ENCODE data around the gene TMEM63A. TPM values are rescaled to one million over a fixed set of nuclear protein-coding genes. Genes with fewer than 3 reads are reported as not detected.
"Not testable (repeated sequence)": the region's sequence is repeated elsewhere in the genome, so short reads cannot be mapped to it uniquely, and the experiment has no call there.

TMEM63A gene
- polyA plus RNA-seq, 1 donor (not counting 4 experiments of a cell fraction or from before 2014, with no cell fraction given): 16.5 TPM

GRCh38 chr1:225806249-225806648, 75.9 kb downstream of the TMEM63A start:
- FAIRE-seq: no peak
- H3K27ac ChIP-seq (ENCODE audit: control insufficient read depth, insufficient read depth, low read length): no peak overlapping the region

GRCh38 chr1:225801146-225801545, 81.0 kb downstream of the TMEM63A start:
- H3K4me1 ChIP-seq (ENCODE audit: control insufficient read depth, extremely low read depth, insufficient read depth, low read length); H3K9me3 ChIP-seq (ENCODE audit: control insufficient read depth, low read depth, low read length); FAIRE-seq; H2AFZ ChIP-seq (ENCODE audit: control insufficient read depth, low read length); H3K36me3 ChIP-seq (ENCODE audit: control insufficient read depth in 2 of 2, extremely low read depth in 1 of 2, insufficient read depth in 2 of 2, low read length in 2 of 2); H3K4me2 ChIP-seq (ENCODE audit: control insufficient read depth, extremely low read depth, insufficient read depth, low read depth, low read length); H3K27me3 ChIP-seq (ENCODE audit: control insufficient read depth, extremely low read depth, insufficient read depth, low read length); H4K20me1 ChIP-seq (ENCODE audit: control insufficient read depth, extremely low read depth, insufficient read depth, low read length); dilution Hi-C loops (cut with MboI; ENCODE audit: extremely low pct_ligation_motif_present, low sequenced_read_pairs); DNase-seq (ENCODE audit: low read depth, low spot score); H3K27ac ChIP-seq (ENCODE audit: control insufficient read depth, insufficient read depth, low read length); H3K9ac ChIP-seq (ENCODE audit: control insufficient read depth, extremely low read depth, insufficient read depth, low read length); H3K9me1 ChIP-seq (ENCODE audit: control insufficient read depth, extremely low read depth, insufficient read depth, low read length); H3K79me2 ChIP-seq (ENCODE audit: control insufficient read depth, insufficient read depth, low read length); H3K4me3 ChIP-seq (ENCODE audit: control insufficient read depth in 2 of 3, extremely low read depth in 1 of 3, insufficient read depth in 2 of 3, low read depth in 1 of 3, low read length in 3 of 3): not testable (repeated sequence)

More at GRCh38 chr1:225806249-225806648, 75.9 kb downstream of the TMEM63A start:
- Histone ChIP-seq H3K36me3 (ENCODE audit: control insufficient read depth in 2 of 2, extremely low read depth in 1 of 2, insufficient read depth in 2 of 2, low read length in 2 of 2) (no peaks in the 10 kb centered on the region), H3K4me3 (ENCODE audit: control insufficient read depth in 2 of 3, extremely low read depth in 1 of 3, insufficient read depth in 2 of 3, low read depth in 1 of 3, low read length in 3 of 3) (no peak overlapping the region), H3K4me2 (ENCODE audit: control insufficient read depth, extremely low read depth, insufficient read depth, low read depth, low read length) (no peak overlapping the region), H3K9me3 (ENCODE audit: control insufficient read depth, low read depth, low read length) (no peaks in the 10 kb centered on the region), H4K20me1 (ENCODE audit: control insufficient read depth, extremely low read depth, insufficient read depth, low read length) (no peaks in the 10 kb centered on the region), H2AFZ (ENCODE audit: control insufficient read depth, low read length) (no peak overlapping the region), H3K79me2 (ENCODE audit: control insufficient read depth, insufficient read depth, low read length) (no peaks in the 10 kb centered on the region), H3K9ac (ENCODE audit: control insufficient read depth, extremely low read depth, insufficient read depth, low read length) (no peak overlapping the region), H3K9me1 (ENCODE audit: control insufficient read depth, extremely low read depth, insufficient read depth, low read length) (no peaks in the 10 kb centered on the region), H3K27me3 (ENCODE audit: control insufficient read depth, extremely low read depth, insufficient read depth, low read length) (no peaks in the 10 kb centered on the region), H3K4me1 (ENCODE audit: control insufficient read depth, extremely low read depth, insufficient read depth, low read length) (no peaks in the 10 kb centered on the region)
- dilution Hi-C loops (cut with MboI; ENCODE audit: extremely low pct_ligation_motif_present, low sequenced_read_pairs): no loop called here
- TF ChIP-seq CTCF (optimal IDR thresholded peaks at IDR 0.05 in 1 of 3, IDR thresholded peaks at IDR 0.05 in 1 of 3, conservative IDR thresholded peaks at IDR 0.05 in 1 of 3; ENCODE audit: extremely low read depth in 1 of 3, insufficient read depth in 2 of 3, low read length in 3 of 3): no peak
- no peak for DNase-seq (ENCODE audit: low read depth, low spot score)

GRCh38 chr1:225796097-225796496, 86.1 kb downstream of the TMEM63A start:
- H3K36me3 ChIP-seq (ENCODE audit: control insufficient read depth in 2 of 2, extremely low read depth in 1 of 2, insufficient read depth in 2 of 2, low read length in 2 of 2); H3K9ac ChIP-seq (ENCODE audit: control insufficient read depth, extremely low read depth, insufficient read depth, low read length); H3K4me3 ChIP-seq (ENCODE audit: control insufficient read depth in 2 of 3, extremely low read depth in 1 of 3, insufficient read depth in 2 of 3, low read depth in 1 of 3, low read length in 3 of 3); dilution Hi-C loops (cut with MboI; ENCODE audit: extremely low pct_ligation_motif_present, low sequenced_read_pairs); H3K4me2 ChIP-seq (ENCODE audit: control insufficient read depth, extremely low read depth, insufficient read depth, low read depth, low read length); DNase-seq (ENCODE audit: low read depth, low spot score); H3K79me2 ChIP-seq (ENCODE audit: control insufficient read depth, insufficient read depth, low read length); H3K9me3 ChIP-seq (ENCODE audit: control insufficient read depth, low read depth, low read length); FAIRE-seq; H3K27me3 ChIP-seq (ENCODE audit: control insufficient read depth, extremely low read depth, insufficient read depth, low read length); H4K20me1 ChIP-seq (ENCODE audit: control insufficient read depth, extremely low read depth, insufficient read depth, low read length); H3K9me1 ChIP-seq (ENCODE audit: control insufficient read depth, extremely low read depth, insufficient read depth, low read length); H3K27ac ChIP-seq (ENCODE audit: control insufficient read depth, insufficient read depth, low read length); H2AFZ ChIP-seq (ENCODE audit: control insufficient read depth, low read length); H3K4me1 ChIP-seq (ENCODE audit: control insufficient read depth, extremely low read depth, insufficient read depth, low read length): not testable (repeated sequence)

Other genes with a start within 250 kb of the TMEM63A start
- 50.2 to 63.8 TPM (median 61.0 TPM) in 3 replicates for gene ENAH, start 229.3 kb downstream of the TMEM63A start, polyA plus RNA-seq
- 220 to 441 TPM (median 254 TPM) in 3 replicates for gene SRP9, start 104.6 kb downstream of the TMEM63A start, polyA plus RNA-seq
- gene EPHX1, start 72.3 kb downstream of the TMEM63A start, polyA plus RNA-seq: 4.7 to 12.1 TPM (median 6.4 TPM) in 3 replicates
- not detected in 3 replicates for gene LEFTY1, start 6.8 kb upstream of the TMEM63A start, polyA plus RNA-seq
- 45.5 to 62.3 TPM (median 49.5 TPM) in 3 replicates for gene PYCR2, start 41.9 kb upstream of the TMEM63A start, polyA plus RNA-seq
- gene LEFTY2, start 58.8 kb upstream of the TMEM63A start, polyA plus RNA-seq: not detected in 3 replicates
- 11.3 to 15.9 TPM (median 13.4 TPM) in 3 replicates for gene SDE2, start 117.0 kb upstream of the TMEM63A start, polyA plus RNA-seq
- gene H3-3A, start 180.3 kb upstream of the TMEM63A start, polyA plus RNA-seq: 221 to 358 TPM (median 291 TPM) in 3 replicates

All from keratinocyte (primary cell).